Parathyroid adenoma (tissue), 2 donors: ENCODE data around the gene STARD4.
A peak's percentile ranks its signal among the peaks of the same experiment; 100 is the strongest.

Experiments
- H2AFZ ChIP-seq: fragments of 300-600 bp; sonication (generic); one replicate; pipeline ENCODE4 v1.7.0; 2017; ENCODE audit warnings: antibody characterized with exemption, mild to moderate bottlenecking
- H3K27ac ChIP-seq: fragments of 300-600 bp; sonication (generic); one replicate; pipeline ENCODE4 v1.7.0; 2017
- H3K27me3 ChIP-seq: fragments of 300-600 bp; sonication (generic); one replicate; pipeline ENCODE4 v1.7.0; 2017; ENCODE audit warnings: low read length; ENCODE audit not compliant: control insufficient read depth, insufficient read depth
- H3K36me3 ChIP-seq: fragments of 300-600 bp; sonication (generic); one replicate; pipeline ENCODE4 v1.7.0; 2017; ENCODE audit warnings: low read length; ENCODE audit not compliant: control insufficient read depth, insufficient read depth
- H3K4me1 ChIP-seq: fragments of 300-600 bp; sonication (generic); one replicate; pipeline ENCODE4 v1.7.0; 2017; ENCODE audit warnings: control low read depth
- H3K4me2 ChIP-seq: fragments of 300-600 bp; sonication (generic); one replicate; pipeline ENCODE4 v1.7.0; 2017; ENCODE audit warnings: low read length
- H3K4me3 ChIP-seq: fragments of 300-600 bp; sonication (generic); one replicate; pipeline ENCODE4 v1.7.0; 2017; ENCODE audit warnings: low read depth, low read length
- H3K79me2 ChIP-seq: fragments of 300-600 bp; sonication (generic); one replicate; pipeline ENCODE4 v1.7.0; 2017; ENCODE audit warnings: control low read depth
- H3K9ac ChIP-seq: fragments of 300-600 bp; sonication (generic); one replicate; pipeline ENCODE4 v1.7.0; 2017; ENCODE audit warnings: mild to moderate bottlenecking
- H3K9me3 ChIP-seq: fragments of 300-600 bp; sonication (generic); one replicate; pipeline ENCODE4 v1.7.0; 2017; ENCODE audit warnings: low read length; ENCODE audit not compliant: control insufficient read depth
- CTCF ChIP-seq: fragments of 300-600 bp; sonication (generic); IDR thresholded peaks from one replicate; pipeline ENCODE4 v1.7.0; 2017; ENCODE audit warnings: antibody characterized with exemption, mild to moderate bottlenecking
- donor health status: primary hyperparathyroidism.

STARD4 gene

GRCh38 chr5:111512375-111513130, at the start of gene STARD4:
STARD4 (minus strand) TSS chr5:111512535; CDS start chr5:111507433, 5,102 bp downstream.
- H3K27me3 ChIP-seq = no peaks in the 10 kb centered on the region
- no peaks in the 10 kb centered on the region for H3K9me3 ChIP-seq
- no peak for TF ChIP-seq CTCF
- H3K27ac ChIP-seq = peak within 1 kb of the TSS; percentile 89
- peak within 1 kb of the TSS; percentile 92 for H3K4me3 ChIP-seq
- peak within 1 kb of the TSS; percentile 15 for H3K9ac ChIP-seq
- H3K4me2 ChIP-seq = peak within 1 kb of the TSS; percentile 88
- peaks cover 14% of the 10 kb centered on the region for H3K4me1 ChIP-seq
- peak within 1 kb of the TSS; percentile 99 for H2AFZ ChIP-seq
- no peaks in the 10 kb centered on the region for H3K79me2 ChIP-seq
- no peaks in the 10 kb centered on the region for H3K36me3 ChIP-seq

- Histone ChIP-seq H3K4me3 (no peak overlapping the region), H3K27me3 (no peaks in the 10 kb centered on the region), H3K9me3 (no peaks in the 10 kb centered on the region), H2AFZ (no peak overlapping the region), H3K79me2 (no peaks in the 10 kb centered on the region), H3K4me2 (no peak overlapping the region), H3K36me3 (no peaks in the 10 kb centered on the region), H3K9ac (no peak overlapping the region), H3K4me1 (peaks cover 35% of the 10 kb centered on the region), H3K27ac (no peak overlapping the region)
- no peak for TF ChIP-seq CTCF
Measured at GRCh38 chr5:111559680-111560079, 47.3 kb upstream of the STARD4 start.

GRCh38 chr5:111557686-111558085, 45.4 kb upstream of the STARD4 start:
- no peak overlapping the region for H3K4me3 ChIP-seq
- H3K4me1 ChIP-seq = peaks cover 17% of the 10 kb centered on the region
- no peak overlapping the region for H3K9ac ChIP-seq
- H3K27me3 ChIP-seq = no peaks in the 10 kb centered on the region
- H3K4me2 ChIP-seq = no peak overlapping the region
- H3K9me3 ChIP-seq = no peaks in the 10 kb centered on the region
- no peak for TF ChIP-seq CTCF
- no peak overlapping the region for H2AFZ ChIP-seq
- no peaks in the 10 kb centered on the region for H3K79me2 ChIP-seq
- no peaks in the 10 kb centered on the region for H3K36me3 ChIP-seq
- no peak overlapping the region for H3K27ac ChIP-seq

GRCh38 chr5:111557111-111557510, 44.8 kb upstream of the STARD4 start:
- Histone ChIP-seq H3K4me3 (no peak overlapping the region), H3K9ac (no peak overlapping the region), H3K36me3 (no peaks in the 10 kb centered on the region), H3K27me3 (no peaks in the 10 kb centered on the region), H3K4me2 (no peak overlapping the region), H3K4me1 (peaks cover 11% of the 10 kb centered on the region), H3K27ac (no peak overlapping the region), H3K79me2 (no peaks in the 10 kb centered on the region), H2AFZ (no peak overlapping the region), H3K9me3 (no peaks in the 10 kb centered on the region)
- TF ChIP-seq CTCF = no peak

GRCh38 chr5:111556501-111556900, 44.2 kb upstream of the STARD4 start:
- no peak overlapping the region for H3K4me3 ChIP-seq
- no peak overlapping the region for H3K4me2 ChIP-seq
- H3K36me3 ChIP-seq = no peaks in the 10 kb centered on the region
- H3K79me2 ChIP-seq = no peaks in the 10 kb centered on the region
- no peaks in the 10 kb centered on the region for H3K27me3 ChIP-seq
- no peak for TF ChIP-seq CTCF
- peaks cover 5% of the 10 kb centered on the region for H3K4me1 ChIP-seq
- no peaks in the 10 kb centered on the region for H3K9me3 ChIP-seq
- H3K9ac ChIP-seq = no peak overlapping the region
- H2AFZ ChIP-seq = no peak overlapping the region
- no peak overlapping the region for H3K27ac ChIP-seq
